Measurements from ENCODE around the gene TIGD1.

Gene TIGD1

DNA sequence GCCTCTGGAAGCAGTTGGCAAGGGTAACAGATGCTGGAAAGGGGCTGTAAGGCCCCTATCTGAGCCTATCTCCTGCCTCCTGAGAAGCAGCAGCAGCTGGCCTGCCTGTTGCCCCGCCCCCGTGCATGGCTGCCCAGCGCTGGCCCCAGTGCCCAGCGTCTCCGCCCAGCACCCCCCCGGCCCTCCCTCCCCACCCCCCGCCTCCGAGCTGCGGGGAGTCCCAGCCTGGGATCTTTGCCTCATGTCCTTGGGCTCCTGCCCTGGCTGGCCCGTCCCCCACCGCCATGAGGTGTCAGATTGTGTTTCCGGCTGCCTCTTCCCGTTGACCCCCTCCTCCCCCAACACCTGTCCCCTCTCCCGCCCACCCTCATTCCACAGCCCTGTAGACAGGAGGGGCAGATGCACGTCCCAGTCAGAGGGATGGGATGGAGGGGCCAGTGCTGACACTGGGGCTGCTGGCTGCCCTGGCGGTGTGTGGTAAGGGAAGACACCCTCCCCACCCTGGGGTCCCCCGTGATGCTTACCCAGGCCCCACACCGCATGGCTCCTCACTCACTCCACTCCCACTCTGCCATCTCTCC, 24.5 kb downstream of the TIGD1 start, which contains the start of gene CHRND:
Gene CHRND, plus strand, starts transcription at position 370 of the 581 bp plus-strand sequence. Its CDS starts 56 bp downstream, at position 426.
- H3K4me3 ChIP-seq (ENCODE audit: low read depth, low read length): no peak within 1 kb of the TSS
- TF ChIP-seq CTCF (IDR thresholded peaks at IDR 0.05; ENCODE audit: low read depth, low read length) (no peak), MAX (IDR thresholded peaks at IDR 0.05; ENCODE audit: low read depth, low read length) (no peak), MYC (IDR thresholded peaks at IDR 0.05; ENCODE audit: low read depth, low read length) (no peak), POLR2A (IDR thresholded peaks at IDR 0.05; ENCODE audit: extremely low read depth, insufficient read length) (no peak)

DNA sequence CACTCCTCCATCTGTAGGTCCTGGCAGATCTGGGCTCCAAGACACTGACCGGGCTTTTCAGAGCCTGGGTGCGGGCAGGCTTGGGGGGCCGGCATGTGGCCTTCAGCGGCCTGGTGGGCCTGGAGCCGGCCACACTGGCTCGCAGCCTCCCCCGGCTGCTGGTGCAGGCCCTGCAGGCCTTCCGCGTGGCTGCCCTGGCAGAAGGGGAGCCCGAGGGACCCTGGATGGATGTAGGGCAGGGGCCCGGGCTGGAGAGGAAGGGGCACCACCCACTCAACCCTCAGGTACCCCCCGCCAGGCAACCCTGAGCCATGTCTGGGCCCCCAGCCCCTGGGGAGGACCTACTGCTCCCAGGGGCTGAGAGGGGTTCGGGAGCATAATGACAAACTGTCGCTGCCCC, 25.2 kb downstream of the TIGD1 start:
- TF ChIP-seq MYC (IDR thresholded peaks at IDR 0.05; ENCODE audit: low read depth, low read length): no peak
- no peak for TF ChIP-seq MAX (IDR thresholded peaks at IDR 0.05; ENCODE audit: low read depth, low read length)
- no peak for TF ChIP-seq CTCF (IDR thresholded peaks at IDR 0.05; ENCODE audit: low read depth, low read length)
- no peak for TF ChIP-seq POLR2A (IDR thresholded peaks at IDR 0.05; ENCODE audit: extremely low read depth, insufficient read length)
- no peak for DNase-seq (ENCODE audit: low read depth)
- no peak overlapping the region for H3K4me3 ChIP-seq (ENCODE audit: low read depth, low read length)

More for the DNA sequence above, 24.5 kb downstream of the TIGD1 start, which contains the start of gene CHRND:
- no peak for DNase-seq (ENCODE audit: low read depth)

GRCh38 chr2:232524771-232525170, 25.6 kb downstream of the TIGD1 start:
- TF ChIP-seq MYC (IDR thresholded peaks at IDR 0.05; ENCODE audit: low read depth, low read length) (no peak), CTCF (IDR thresholded peaks at IDR 0.05; ENCODE audit: low read depth, low read length) (no peak), POLR2A (IDR thresholded peaks at IDR 0.05; ENCODE audit: extremely low read depth, insufficient read length) (no peak), MAX (IDR thresholded peaks at IDR 0.05; ENCODE audit: low read depth, low read length) (no peak)
- H3K4me3 ChIP-seq (ENCODE audit: low read depth, low read length): no peak overlapping the region

DNA sequence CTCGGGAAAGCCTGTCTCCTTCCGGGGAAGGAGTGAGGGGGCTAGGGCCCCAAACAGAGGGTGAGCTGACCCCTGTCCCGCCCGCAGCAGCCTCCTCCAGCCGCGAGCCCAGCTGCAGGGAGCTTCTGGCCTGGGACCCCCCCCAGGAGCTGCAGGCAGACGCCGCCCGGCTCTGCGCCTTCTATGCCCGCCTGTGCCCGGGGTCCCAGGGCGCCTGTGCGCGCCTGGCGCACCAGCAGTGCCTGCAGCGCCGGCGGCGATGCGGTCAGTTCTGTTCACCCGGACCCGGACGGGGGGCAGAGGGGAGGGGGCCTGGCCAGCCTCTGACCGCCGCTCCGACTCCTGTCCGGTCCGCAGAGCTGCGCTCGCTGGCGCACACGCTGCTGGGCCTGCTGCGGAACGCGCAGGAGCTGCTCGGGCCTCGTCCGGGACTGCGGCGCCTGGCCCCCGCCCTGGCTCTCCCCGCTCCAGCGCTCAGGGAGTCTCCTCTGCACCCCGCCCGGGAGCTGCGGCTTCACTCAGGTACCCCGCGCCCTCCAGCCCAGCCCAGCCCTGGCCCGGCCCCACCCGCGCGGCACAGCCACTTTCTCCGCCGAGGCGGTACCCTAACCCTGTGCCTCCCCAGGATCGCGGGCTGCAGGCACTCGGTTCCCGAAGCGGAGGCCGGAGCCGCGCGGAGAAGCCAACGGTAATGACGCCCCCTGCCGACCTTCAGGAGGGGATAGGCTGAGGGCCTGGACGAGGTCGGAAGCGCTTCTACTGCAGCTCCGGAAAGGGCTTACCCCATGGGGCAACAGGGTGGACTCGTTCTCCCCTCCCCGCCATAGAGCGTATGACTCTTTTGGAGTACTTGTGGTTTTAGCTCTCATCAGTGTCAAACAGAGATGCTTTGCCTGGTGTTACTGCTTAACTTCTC, 26.4 kb downstream of the TIGD1 start:
- TF ChIP-seq CTCF (IDR thresholded peaks at IDR 0.05; ENCODE audit: low read depth, low read length) (peak; percentile 55), MYC (IDR thresholded peaks at IDR 0.05; ENCODE audit: low read depth, low read length) (no peak), MAX (IDR thresholded peaks at IDR 0.05; ENCODE audit: low read depth, low read length) (no peak), POLR2A (IDR thresholded peaks at IDR 0.05; ENCODE audit: extremely low read depth, insufficient read length) (no peak)
- peak; percentile 90 for DNase-seq (ENCODE audit: low read depth)

More at GRCh38 chr2:232524771-232525170, 25.6 kb downstream of the TIGD1 start:
- DNase-seq (ENCODE audit: low read depth): no peak

DNA sequence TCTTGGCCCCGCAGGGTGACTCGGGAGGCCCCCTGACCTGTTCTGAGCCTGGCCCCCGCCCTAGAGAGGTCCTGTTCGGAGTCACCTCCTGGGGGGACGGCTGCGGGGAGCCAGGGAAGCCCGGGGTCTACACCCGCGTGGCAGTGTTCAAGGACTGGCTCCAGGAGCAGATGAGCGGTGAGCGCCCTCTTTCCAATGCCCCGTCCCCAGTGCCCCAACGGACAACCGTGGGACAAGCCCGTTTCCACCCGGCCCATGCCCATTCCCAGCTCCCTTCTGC, 27.0 kb downstream of the TIGD1 start:
- DNase-seq (ENCODE audit: low read depth): no peak
- TF ChIP-seq MYC (IDR thresholded peaks at IDR 0.05; ENCODE audit: low read depth, low read length): no peak
- TF ChIP-seq CTCF (IDR thresholded peaks at IDR 0.05; ENCODE audit: low read depth, low read length): no peak
- TF ChIP-seq POLR2A (IDR thresholded peaks at IDR 0.05; ENCODE audit: extremely low read depth, insufficient read length): no peak
- no peak for TF ChIP-seq MAX (IDR thresholded peaks at IDR 0.05; ENCODE audit: low read depth, low read length)
- H3K4me3 ChIP-seq (ENCODE audit: low read depth, low read length): no peak overlapping the region

More for the DNA sequence above, 26.4 kb downstream of the TIGD1 start:
- H3K4me3 ChIP-seq (ENCODE audit: low read depth, low read length): no peak overlapping the region
